Measurements from ENCODE around the gene FOXK1. TPM values are rescaled to one million over a fixed set of nuclear protein-coding genes. Genes with fewer than 3 reads are reported as not detected.
A peak's percentile ranks its signal among the peaks of the same experiment; 100 is the strongest.

Gene FOXK1
- total and polyA plus RNA-seq, 12 donors, result 4.8 to 63.1 (median 36.1) TPM

DNA sequence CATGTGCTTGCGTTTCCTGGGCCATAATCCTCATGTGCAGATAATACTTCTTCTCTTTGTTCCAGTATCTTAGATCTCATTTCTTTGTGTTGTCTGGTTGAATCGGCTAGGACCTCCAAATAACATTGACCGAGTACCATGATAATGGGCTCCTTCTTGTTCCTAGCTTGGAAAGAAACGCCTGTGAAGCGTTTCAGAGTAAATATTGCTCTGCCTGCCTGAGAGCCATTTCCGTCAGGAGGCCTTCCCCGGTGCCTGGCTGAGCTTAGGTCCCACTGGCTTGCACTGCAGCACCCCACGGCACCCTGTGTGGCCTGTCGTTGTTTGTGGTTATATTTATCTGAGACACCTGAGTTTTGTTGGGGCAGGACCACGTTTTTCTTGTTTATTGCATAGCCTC lies 17.7 kb downstream of the FOXK1 start:
- Histone ChIP-seq H3K27ac (peak overlapping the region; percentile 71 to 93 (median 91)), H3K9me3 (replicated peaks in 1 of 3) (no peaks in the 10 kb centered on the region), H3K4me3 (no peak overlapping the region), H3K4me1 (replicated peaks in 1 of 2) (peaks cover 59 to 64% of the 10 kb centered on the region in 2 donors), H3K36me3 (replicated peaks in 1 of 2) (no peaks in the 10 kb centered on the region), H3K27me3 (no peaks in the 10 kb centered on the region)
- no peak for DNase-seq
- 47 to 55% (median 51%) methylated on average over 10 of the region's 10 CpGs for WGBS, 4 donors
- intact Hi-C loops (cut with DNase I), result no loop called here
- no peak for TF ChIP-seq POLR2A (IDR thresholded peaks at IDR 0.05)
- TF ChIP-seq, protein P1, sequence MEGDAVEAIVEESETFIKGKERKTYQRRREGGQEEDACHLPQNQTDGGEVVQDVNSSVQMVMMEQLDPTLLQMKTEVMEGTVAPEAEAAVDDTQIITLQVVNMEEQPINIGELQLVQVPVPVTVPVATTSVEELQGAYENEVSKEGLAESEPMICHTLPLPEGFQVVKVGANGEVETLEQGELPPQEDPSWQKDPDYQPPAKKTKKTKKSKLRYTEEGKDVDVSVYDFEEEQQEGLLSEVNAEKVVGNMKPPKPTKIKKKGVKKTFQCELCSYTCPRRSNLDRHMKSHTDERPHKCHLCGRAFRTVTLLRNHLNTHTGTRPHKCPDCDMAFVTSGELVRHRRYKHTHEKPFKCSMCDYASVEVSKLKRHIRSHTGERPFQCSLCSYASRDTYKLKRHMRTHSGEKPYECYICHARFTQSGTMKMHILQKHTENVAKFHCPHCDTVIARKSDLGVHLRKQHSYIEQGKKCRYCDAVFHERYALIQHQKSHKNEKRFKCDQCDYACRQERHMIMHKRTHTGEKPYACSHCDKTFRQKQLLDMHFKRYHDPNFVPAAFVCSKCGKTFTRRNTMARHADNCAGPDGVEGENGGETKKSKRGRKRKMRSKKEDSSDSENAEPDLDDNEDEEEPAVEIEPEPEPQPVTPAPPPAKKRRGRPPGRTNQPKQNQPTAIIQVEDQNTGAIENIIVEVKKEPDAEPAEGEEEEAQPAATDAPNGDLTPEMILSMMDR (IDR thresholded peaks at IDR 0.05), result no peak

DNA sequence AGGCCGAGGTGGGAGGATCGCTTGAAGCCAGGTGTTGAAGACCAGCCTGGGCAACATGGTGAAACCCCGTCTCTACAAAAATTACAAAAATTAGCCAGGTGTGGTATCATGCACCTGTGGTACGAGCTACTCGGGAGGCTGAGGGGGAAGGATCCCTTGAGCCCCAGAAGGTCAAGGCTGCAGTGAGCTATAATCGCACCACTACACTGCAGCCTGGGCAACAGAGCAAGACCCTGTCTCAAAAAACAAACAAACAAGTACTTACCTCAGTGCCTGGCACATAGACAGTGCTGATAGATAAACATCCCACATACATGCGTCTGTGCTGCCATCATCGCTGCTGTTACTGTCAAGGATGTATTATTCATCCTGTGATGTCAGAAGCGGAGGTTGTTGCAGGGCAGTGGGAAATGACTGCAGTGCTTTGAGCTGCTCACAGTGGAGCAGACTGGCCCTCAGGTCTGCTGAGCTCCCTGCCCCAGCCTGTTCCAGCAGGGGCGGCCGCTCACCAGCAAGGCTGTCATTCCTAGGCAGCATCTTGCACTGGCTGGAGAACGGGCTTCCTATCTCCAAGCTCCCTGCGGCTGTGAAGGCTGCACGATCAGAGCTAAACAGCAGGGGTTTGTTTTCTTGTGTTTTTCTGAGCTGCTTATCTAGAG lies 18.6 kb downstream of the FOXK1 start:
- H3K27ac ChIP-seq, result peak overlapping the region; percentile 75 to 93 (median 91)
- no peaks in the 10 kb centered on the region for H3K9me3 ChIP-seq (replicated peaks in 1 of 3)
- H3K4me1 ChIP-seq (replicated peaks in 1 of 2), result peaks cover 54 to 59% of the 10 kb centered on the region in 2 donors
- TF ChIP-seq, protein P1 (IDR thresholded peaks at IDR 0.05), result peak in 2 of 6 experiments; percentile 17 to 23
- TF ChIP-seq POLR2A (IDR thresholded peaks at IDR 0.05), result peak; percentile 69 to 98
- intact Hi-C loops (cut with DNase I), result no loop called here
- H3K4me3 ChIP-seq, result peak overlapping the region in 1 of 4 donors; percentile 17
- 40 to 57% (median 49%) methylated on average over 9 to 14 of the region's 14 CpGs for WGBS, 4 donors
- no peaks in the 10 kb centered on the region for H3K36me3 ChIP-seq (replicated peaks in 1 of 2)
- peak; percentile 81 to 96 (median 93) for DNase-seq
- H3K27me3 ChIP-seq, result no peaks in the 10 kb centered on the region

DNA sequence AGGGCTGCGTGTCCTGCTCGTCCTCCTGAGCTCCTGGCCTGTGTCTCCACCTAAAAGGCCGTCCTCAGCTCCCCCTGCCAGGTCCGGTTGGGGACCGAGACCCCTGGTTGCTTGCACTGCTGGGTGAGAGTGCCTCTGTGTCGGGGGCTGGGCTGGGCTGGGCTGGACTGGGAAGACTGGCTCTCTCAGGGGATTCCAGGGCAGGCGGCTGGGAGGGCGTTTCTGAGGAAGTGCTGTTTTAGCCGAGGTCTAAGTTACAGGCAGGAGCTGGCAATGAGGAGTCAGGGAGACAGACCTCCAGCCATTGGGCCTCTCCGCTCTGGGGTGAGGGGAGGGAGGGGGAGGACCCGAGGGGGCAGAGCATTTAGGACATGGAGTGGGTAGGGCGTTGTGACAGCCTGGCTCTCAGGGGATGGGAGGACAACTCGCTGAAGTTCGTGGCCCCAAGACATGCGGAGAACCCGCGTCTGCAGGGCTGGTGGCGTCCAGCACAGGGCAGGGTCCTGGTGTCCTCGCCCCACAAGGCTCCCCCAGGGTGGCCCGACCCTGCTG lies 20.9 kb downstream of the FOXK1 start:
- no peaks in the 10 kb centered on the region for H3K36me3 ChIP-seq (replicated peaks in 1 of 2)
- no peaks in the 10 kb centered on the region for H3K27me3 ChIP-seq
- no peak for DNase-seq
- WGBS, 4 donors, result 64 to 81% (median 73%) methylated on average over 6 to 20 of the region's 20 CpGs
- H3K4me3 ChIP-seq, result no peak overlapping the region
- peak overlapping the region in 3 of 5 donors; percentile 31 to 91 (median 60) for H3K27ac ChIP-seq
- TF ChIP-seq, protein P1 (IDR thresholded peaks at IDR 0.05), result no peak
- TF ChIP-seq POLR2A (IDR thresholded peaks at IDR 0.05), result no peak
- H3K9me3 ChIP-seq (replicated peaks in 1 of 3), result no peaks in the 10 kb centered on the region
- peaks cover 58 to 78% of the 10 kb centered on the region in 2 donors for H3K4me1 ChIP-seq (replicated peaks in 1 of 2)
- intact Hi-C loops (cut with DNase I), result no loop called here

DNA sequence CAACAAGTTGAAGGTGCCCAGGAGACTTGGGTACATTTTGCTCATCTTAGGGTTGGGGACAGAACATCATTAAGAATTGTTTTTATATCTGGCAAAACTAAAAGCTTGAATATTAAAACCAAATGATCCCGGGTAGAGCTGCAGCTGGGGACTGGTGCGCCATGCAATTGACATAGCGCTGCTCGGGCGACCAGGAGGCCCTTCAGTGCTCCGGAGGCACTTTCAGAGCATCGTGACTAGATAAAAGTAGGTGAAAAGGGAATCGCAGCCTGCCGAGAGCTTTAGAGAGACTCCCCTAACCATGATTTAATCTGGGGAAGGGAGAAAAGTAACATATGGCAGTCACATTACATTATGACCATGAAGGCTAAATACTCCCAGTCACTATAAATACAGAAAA lies 21.4 kb downstream of the FOXK1 start:
- H3K36me3 ChIP-seq (replicated peaks in 1 of 2), result no peaks in the 10 kb centered on the region
- peak overlapping the region in 2 of 5 donors; percentile 14 to 60 for H3K27ac ChIP-seq
- H3K9me3 ChIP-seq (replicated peaks in 1 of 3), result no peaks in the 10 kb centered on the region
- WGBS, 4 donors, result 85 to 91% (median 89%) methylated on average over 9 of the region's 9 CpGs
- H3K4me1 ChIP-seq (replicated peaks in 1 of 2), result peaks cover 53 to 78% of the 10 kb centered on the region in 2 donors
- TF ChIP-seq POLR2A (IDR thresholded peaks at IDR 0.05), result no peak
- TF ChIP-seq, protein P1 (IDR thresholded peaks at IDR 0.05), result no peak
- H3K4me3 ChIP-seq, result no peak overlapping the region
- H3K27me3 ChIP-seq, result no peaks in the 10 kb centered on the region
- DNase-seq, result no peak
- intact Hi-C loops (cut with DNase I), result no loop called here

Data from adrenal gland (tissue), 12 donors.